Heart right ventricle (tissue), 16 donors: ENCODE results near the gene CAVIN2. TPM values are rescaled to one million over a fixed set of nuclear protein-coding genes. Genes with fewer than 3 reads are reported as not detected.

ENCODE experiments used
- ATAC-seq, 8 donors: fragments of 200-7000 bp; cut with Tn5 transposase; one replicate each; pipeline ENCODE4 v1.9.1; 2020; ENCODE audit warnings: mild to moderate bottlenecking in 8 of 8, moderate library complexity in 8 of 8, moderate number of reproducible peaks in 1 of 8
- DNase-seq, 2 donors: peaks; one replicate each; pipeline ENCODE4 v3.0.0-alpha.2; 2020
- H3K27ac ChIP-seq, 10 donors: fragments of 200-600 bp; sonication (generic) in 2 of 10; one replicate each; pipeline versions ENCODE4 v1.5.0 to v1.8.0; 2020 to 2022; ENCODE audit warnings: mild to moderate bottlenecking in 3 of 10
- H3K27me3 ChIP-seq, 7 donors: fragments of 200-600 bp; one replicate each; pipeline ENCODE4 v1.8.0; 2021 to 2022; ENCODE audit warnings: mild to moderate bottlenecking in 2 of 7
- H3K36me3 ChIP-seq, 9 donors: fragments of 200-600 bp; sonication (generic) in 1 of 9; one replicate each; pipeline versions ENCODE4 v1.5.0 to v1.8.0; 2020 to 2022; ENCODE audit warnings: mild to moderate bottlenecking in 2 of 9
- H3K4me1 ChIP-seq, 9 donors: fragments of 200-600 bp; sonication (generic) in 1 of 9; one replicate each; pipeline versions ENCODE4 v1.5.0 to v1.8.0; 2020 to 2022; ENCODE audit warnings: mild to moderate bottlenecking in 4 of 9
- H3K4me3 ChIP-seq, 10 donors: fragments of 200-600 bp; sonication (generic) in 2 of 10; one replicate each; pipeline versions ENCODE4 v1.5.0 to v1.8.0; 2020 to 2022; ENCODE audit warnings: mild to moderate bottlenecking in 7 of 10, moderate library complexity in 2 of 10
- H3K9me3 ChIP-seq, 11 donors: fragments of 200-600 bp in 10 of 11; sonication (generic) in 2 of 11; one replicate each; pipeline versions ENCODE4 v1.5.0 to v1.8.0; 2013 to 2022; ENCODE audit warnings: mild to moderate bottlenecking in 2 of 11, control low read depth in 1 of 11, moderate library complexity in 1 of 11
- WGBS, 2 donors: extraction: QIAGEN DNeasy Blood & Tissue Kit; methylation state at CpG; one replicate each; pipeline ENCODE4 v1.1.7; 2013; ENCODE audit warnings: inconsistent platforms in 1 of 2; 5-methylcytosine and 5-hydroxymethylcytosine counted together
- intact Hi-C, 10 donors: fragments of 100-400 bp; cut with DNase I; formaldehyde crosslinking; loops; one replicate each; pipeline versions ENCODE4 v1.11.1 to v1.14.2; 2022
- polyA plus RNA-seq, 2 donors: library from polyadenylated mRNA; stranded (reverse); fragments of 200-250 nt; gene quantifications; one replicate each; pipeline ENCODE4 v1.2.3, GENCODE V29; 2013
- total RNA-seq, 10 donors: library from RNA; stranded (reverse); fragmentation: NEBNext Ultra II Directional in 3 of 10; extraction: Animal tissue kit (Norgen Biotek cat#: 25700) in 3 of 10; gene quantifications; one replicate each; pipeline versions ENCODE4 v1.2.1 to v1.2.4, GENCODE V29; 2021 to 2023
- TF ChIP-seq, protein P1 (sequence below), 9 donors: fragments of 200-600 bp; sonication (generic) in 2 of 9; IDR thresholded peaks; one replicate each; pipeline versions ENCODE4 v1.5.0 to v1.8.0; 2021 to 2022; ENCODE audit warnings: antibody characterized with exemption in 9 of 9, mild to moderate bottlenecking in 5 of 9, moderate library complexity in 1 of 9
- donor health status: Arrhythmogenic right ventricular cardiomyopathy.
- donor health status: ischemic (EF 13 %, LVEDD 7.1; RV severe dilation, severe dysfunction).
- donor health status: healthy with polysubstance abuse.
- donor health status: DM: no; HTN: yes; CAD: no.
- donor health status: DM: no; HTN: no; CAD: no.
- donor health status: ischemic (EF 25% LVEDD 6.9; RV normal size, moderate dysfunction).
- donor health status: ischemic (EF 25% LVEDD 5.7; RV mildly dilated, moderate dysfunction).
- donor health status: healthy.
- donor health status: DM: yes; HTN: yes; CAD: no.
- donor health status: Ischemic cardiomyopathy.
- donor health status: ischemic (EF 35%, LVEDD 5.7; RV mildly dilated, moderate dysfunction).
- donor health status: nonischemic (EF 11% LVEDD 7.7; RV severe dilation, severe dysfunction).
- donor health status: DM: yes; HTN: yes; CAD: no.
- donor health status: PGD.
- donor health status: ischemic (EF 29% LVEDD 5.4; RV normal size, mild dysfunction).
- donor health status: nonischemic (EF 23%, LVEDD 6.1; RV moderate dilation, normal function).

Gene CAVIN2
- total and polyA plus RNA-seq, 12 donors = 31.5 to 126 (median 91.3) TPM

DNA sequence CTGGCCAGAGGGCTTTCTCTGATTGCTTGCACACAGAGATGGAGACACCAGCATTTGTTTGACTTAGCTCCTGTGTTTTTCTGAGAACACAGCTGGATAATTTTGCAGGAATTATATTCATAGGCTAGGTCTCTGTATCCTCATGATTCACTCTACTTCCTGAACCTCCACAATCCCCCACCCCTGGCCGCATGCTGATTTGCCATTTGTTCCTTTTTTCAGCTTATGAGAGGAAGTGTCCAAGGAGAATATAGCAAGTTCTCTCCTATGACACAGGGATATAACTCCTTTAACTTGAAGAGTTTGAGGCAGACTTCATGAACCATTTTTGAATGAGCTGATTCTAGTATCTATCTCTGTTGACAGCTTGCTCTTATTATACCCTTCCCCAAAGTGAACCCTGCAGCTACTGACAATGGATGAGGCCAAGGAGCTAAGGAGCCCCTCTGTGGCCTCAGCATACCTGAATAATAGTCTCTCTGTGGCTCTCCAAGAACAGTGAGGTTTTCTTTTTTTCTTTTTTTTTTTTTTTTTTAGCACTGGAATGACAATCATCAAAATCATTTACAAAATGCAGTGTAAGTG is 15.4 kb downstream of the CAVIN2 start:
- Histone ChIP-seq H3K36me3 (peaks cover 0 to 35% (median 14%) of the 10 kb centered on the region in 9 donors), H3K4me3 (no peak overlapping the region), H3K4me1 (peaks cover 2 to 63% (median 38%) of the 10 kb centered on the region in 9 donors), H3K9me3 (no peaks in the 10 kb centered on the region), H3K27me3 (no peaks in the 10 kb centered on the region), H3K27ac (peak overlapping the region in 3 of 10 donors; percentile 17 to 27 (median 23))
- WGBS, 2 donors = 51 to 69% methylated on average over 1 of the region's 1 CpG
- DNase-seq (no peak), ATAC-seq (peak in 4 of 8 donors; percentile 13 to 53 (median 33))
- intact Hi-C loops = no loop called here
- TF ChIP-seq, protein P1, sequence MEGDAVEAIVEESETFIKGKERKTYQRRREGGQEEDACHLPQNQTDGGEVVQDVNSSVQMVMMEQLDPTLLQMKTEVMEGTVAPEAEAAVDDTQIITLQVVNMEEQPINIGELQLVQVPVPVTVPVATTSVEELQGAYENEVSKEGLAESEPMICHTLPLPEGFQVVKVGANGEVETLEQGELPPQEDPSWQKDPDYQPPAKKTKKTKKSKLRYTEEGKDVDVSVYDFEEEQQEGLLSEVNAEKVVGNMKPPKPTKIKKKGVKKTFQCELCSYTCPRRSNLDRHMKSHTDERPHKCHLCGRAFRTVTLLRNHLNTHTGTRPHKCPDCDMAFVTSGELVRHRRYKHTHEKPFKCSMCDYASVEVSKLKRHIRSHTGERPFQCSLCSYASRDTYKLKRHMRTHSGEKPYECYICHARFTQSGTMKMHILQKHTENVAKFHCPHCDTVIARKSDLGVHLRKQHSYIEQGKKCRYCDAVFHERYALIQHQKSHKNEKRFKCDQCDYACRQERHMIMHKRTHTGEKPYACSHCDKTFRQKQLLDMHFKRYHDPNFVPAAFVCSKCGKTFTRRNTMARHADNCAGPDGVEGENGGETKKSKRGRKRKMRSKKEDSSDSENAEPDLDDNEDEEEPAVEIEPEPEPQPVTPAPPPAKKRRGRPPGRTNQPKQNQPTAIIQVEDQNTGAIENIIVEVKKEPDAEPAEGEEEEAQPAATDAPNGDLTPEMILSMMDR (IDR thresholded peaks at IDR 0.05) = no peak

DNA sequence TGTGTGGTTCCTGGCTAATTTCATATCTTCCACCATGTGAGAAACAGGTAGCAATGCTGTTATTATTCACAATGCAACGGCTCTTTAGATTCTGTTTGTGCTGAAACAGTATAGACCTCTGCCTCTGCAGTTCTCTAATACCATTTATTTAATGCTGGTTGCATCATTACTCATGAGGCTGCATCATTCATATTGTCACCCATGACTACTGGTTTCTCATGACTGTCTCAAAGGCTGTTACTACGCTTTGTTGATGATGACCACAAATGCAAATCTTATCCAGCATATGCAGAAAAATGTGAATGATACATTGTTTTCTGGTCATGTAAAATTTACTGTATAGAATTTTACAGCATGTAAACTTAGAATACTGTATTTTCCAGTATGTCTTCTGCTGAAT is 22.5 kb downstream of the CAVIN2 start:
- intact Hi-C loops = no loop called here
- H3K27me3 ChIP-seq = no peaks in the 10 kb centered on the region
- no peak overlapping the region for H3K27ac ChIP-seq
- no peak for DNase-seq
- no peak overlapping the region for H3K4me3 ChIP-seq
- ATAC-seq = no peak
- no peaks in the 10 kb centered on the region for H3K9me3 ChIP-seq
- TF ChIP-seq, protein P1 (IDR thresholded peaks at IDR 0.05) = no peak
- 96 to 98% methylated on average over 2 of the region's 2 CpGs for WGBS, 2 donors
- no peaks in the 10 kb centered on the region for H3K36me3 ChIP-seq
- H3K4me1 ChIP-seq = no peaks in the 10 kb centered on the region

DNA sequence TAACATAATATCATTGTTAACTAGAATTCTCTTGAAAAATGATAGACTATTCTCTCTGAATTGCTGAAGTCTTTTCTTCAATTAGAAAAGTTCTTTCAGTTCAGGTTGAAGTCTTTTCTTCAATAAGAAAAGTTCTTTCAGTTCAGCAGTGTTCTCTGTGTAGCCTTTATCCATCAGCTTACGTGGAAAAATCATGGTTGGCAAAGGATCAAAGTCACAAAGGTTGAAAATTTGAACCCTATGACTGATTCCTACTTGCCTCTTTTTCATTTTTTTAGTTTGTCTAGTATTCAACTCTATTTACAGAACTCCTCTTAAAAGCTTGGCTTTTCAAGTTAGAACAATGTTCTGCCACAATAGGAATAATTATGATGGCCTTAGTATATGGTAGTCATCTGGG is 25.8 kb downstream of the CAVIN2 start:
- Histone ChIP-seq H3K27me3 (no peaks in the 10 kb centered on the region), H3K36me3 (no peaks in the 10 kb centered on the region), H3K9me3 (no peaks in the 10 kb centered on the region), H3K4me3 (no peak overlapping the region), H3K27ac (no peak overlapping the region), H3K4me1 (peaks cover 0 to 14% (median 0%) of the 10 kb centered on the region in 9 donors)
- WGBS, 2 donors = 87 to 96% methylated on average over 1 of the region's 1 CpG
- no peak for ATAC-seq
- TF ChIP-seq, protein P1 (IDR thresholded peaks at IDR 0.05) = no peak
- DNase-seq = no peak
- intact Hi-C loops = no loop called here

DNA sequence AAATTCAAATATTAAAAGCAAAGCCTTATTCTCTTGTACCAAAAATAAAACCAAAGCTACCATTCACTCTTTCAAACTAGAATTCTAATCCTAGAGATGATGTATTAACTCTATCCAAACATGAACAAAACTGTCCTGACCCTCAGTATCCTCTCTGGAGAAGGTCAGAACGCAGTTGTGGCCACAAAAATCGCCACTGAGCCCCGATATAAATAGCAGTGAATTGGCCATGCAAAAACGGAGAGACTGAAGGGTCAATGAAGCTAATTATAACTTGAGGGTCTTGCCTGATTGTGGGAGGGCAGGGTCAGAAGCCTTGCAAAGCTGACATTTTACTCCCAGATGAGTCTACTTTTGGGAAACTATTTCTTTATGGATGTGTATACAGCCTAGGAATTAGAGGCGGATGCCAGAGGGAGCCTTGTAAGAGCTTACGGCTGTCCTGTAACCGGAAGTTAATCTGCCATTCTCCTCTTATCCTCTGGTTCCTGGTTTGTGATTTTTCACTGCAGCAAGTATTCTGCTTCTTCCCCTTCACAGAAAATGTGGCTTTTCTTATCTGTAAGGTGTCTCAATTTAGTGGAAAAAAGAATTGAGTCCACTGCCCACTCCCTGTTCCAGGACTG is 28.1 kb downstream of the CAVIN2 start:
- Histone ChIP-seq H3K36me3 (no peaks in the 10 kb centered on the region), H3K27me3 (no peaks in the 10 kb centered on the region), H3K4me1 (peaks cover 0 to 14% (median 0%) of the 10 kb centered on the region in 9 donors), H3K4me3 (peak overlapping the region in 6 of 10 donors; percentile 6 to 37 (median 11)), H3K9me3 (no peaks in the 10 kb centered on the region), H3K27ac (peak overlapping the region in 5 of 10 donors; percentile 1 to 46 (median 14))
- intact Hi-C loops = loop anchor here in 3 of 10 donors (5.0 to 10.0 kb wide), 4 partner anchors 88 to 466 kb away; no protein-coding TSS in a partner anchor
- peak in 3 of 8 donors; percentile 55 to 75 (median 66) for ATAC-seq
- TF ChIP-seq, protein P1 (IDR thresholded peaks at IDR 0.05) = no peak
- DNase-seq = no peak
- 43 to 44% methylated on average over 7 of the region's 7 CpGs for WGBS, 2 donors
